Fibroblast of lung (primary cell): ENCODE measurements around the gene EXOSC7.

Experiments used
- CTCF ChIP-seq, 2 donors: IDR thresholded peaks in 1 of 2; conservative IDR thresholded peaks in 1 of 2; 1 replicate in 1 of 2; 2 replicates in 1 of 2; pipeline ENCODE4 v1.5.1; 2011 to 2012; ENCODE audit warnings: low read length in 2 of 2, control low read depth in 1 of 2, inconsistent platforms in 1 of 2, low read depth in 1 of 2, mild to moderate bottlenecking in 1 of 2
- EZH2 ChIP-seq: IDR thresholded peaks from 2 replicates; pipeline ENCODE4 v1.5.1; 2012; ENCODE audit warnings: low read length, control low read depth, mild to moderate bottlenecking; ENCODE audit errors: missing control alignments

GRCh38 chr3:45007091-45007490 is 31.0 kb downstream of the EXOSC7 start:
- TF ChIP-seq CTCF (conservative IDR thresholded peaks at IDR 0.05 in 1 of 2, IDR thresholded peaks at IDR 0.05 in 1 of 2; ENCODE audit: low read depth in 1 of 2, low read length in 2 of 2) (no peak), EZH2 (no peak)
